HG02943 (cell line): ENCODE results near the gene TTC12.

Source experiments
- ATAC-seq: cut with Tn5 transposase; IDR thresholded peaks from one replicate; pipeline ENCODE4 v1.9.1; 2021; ENCODE audit warnings: mild to moderate bottlenecking, low read depth, moderate library complexity; ENCODE audit not compliant: unreplicated experiment

The TTC12 gene, protein sequence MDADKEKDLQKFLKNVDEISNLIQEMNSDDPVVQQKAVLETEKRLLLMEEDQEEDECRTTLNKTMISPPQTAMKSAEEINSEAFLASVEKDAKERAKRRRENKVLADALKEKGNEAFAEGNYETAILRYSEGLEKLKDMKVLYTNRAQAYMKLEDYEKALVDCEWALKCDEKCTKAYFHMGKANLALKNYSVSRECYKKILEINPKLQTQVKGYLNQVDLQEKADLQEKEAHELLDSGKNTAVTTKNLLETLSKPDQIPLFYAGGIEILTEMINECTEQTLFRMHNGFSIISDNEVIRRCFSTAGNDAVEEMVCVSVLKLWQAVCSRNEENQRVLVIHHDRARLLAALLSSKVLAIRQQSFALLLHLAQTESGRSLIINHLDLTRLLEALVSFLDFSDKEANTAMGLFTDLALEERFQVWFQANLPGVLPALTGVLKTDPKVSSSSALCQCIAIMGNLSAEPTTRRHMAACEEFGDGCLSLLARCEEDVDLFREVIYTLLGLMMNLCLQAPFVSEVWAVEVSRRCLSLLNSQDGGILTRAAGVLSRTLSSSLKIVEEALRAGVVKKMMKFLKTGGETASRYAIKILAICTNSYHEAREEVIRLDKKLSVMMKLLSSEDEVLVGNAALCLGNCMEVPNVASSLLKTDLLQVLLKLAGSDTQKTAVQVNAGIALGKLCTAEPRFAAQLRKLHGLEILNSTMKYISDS

DNA sequence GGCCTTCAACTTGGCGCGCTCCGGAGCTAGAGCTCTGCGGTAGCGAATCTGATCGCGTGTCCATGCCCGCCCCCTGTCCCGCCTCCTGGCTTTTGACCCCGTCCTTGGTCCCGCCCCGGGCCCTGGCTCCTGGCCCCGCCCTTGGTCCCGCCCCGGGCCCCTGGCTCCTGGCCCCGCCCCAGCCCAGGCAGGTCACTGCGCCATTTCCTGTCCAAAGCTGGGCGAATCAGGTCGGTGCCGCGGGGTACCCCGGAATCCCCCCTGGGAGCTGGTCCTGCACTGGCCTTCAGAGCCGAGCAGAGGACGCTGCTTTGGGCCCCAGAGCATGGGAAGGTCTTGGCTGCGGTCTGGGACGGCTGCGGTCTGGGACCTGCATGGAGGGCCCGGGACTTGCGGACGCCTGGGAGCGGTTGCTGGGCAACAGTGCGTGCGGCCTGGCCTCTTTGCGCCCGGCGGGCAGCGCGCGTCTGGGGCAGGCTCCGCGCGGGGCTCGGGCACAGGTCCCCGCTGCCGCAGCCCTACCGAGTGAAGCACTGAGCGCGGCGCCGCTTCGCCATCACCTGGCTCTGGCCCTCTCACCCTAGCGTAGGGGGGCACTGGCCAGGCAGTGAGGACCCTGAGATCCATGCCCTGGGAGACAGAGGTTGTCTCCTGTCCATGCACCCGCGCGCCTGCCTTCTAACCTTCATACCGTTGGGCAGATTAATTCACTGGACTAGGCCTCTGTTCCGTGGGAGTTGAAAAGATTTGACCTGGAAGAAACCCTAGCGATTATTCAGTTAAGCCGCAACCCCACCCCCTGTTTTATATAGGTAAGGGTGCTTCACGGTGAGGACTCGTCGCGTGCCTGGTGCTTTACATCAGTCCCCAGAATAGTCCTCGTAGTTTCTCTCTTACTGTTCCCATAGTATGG is at the start of gene TTC12:
TSS of gene TTC12 (plus strand) at position 195 of the 913 bp plus-strand sequence. CDS start 1,675 bp downstream, outside the sequence.
- ATAC-seq, result peak; percentile 98

DNA sequence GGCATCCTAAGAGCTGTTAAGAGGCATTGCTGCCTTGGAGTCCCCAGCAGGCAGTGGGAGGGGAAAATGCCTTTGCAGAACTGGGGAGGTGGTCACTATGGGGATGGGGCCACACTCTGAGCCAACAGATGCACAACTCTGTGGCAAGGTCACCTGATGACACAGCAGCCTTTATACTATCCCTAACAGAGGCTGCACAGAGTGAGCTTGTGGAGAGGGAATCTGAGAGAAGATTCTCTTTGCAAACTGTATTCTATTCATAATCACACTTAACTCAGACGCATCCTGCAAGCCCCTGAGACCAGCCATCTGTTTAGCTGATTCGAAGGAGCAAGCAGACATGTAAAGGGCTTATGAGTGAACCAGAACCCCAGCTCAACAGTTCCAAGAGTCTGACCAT is 49.0 kb upstream of the TTC12 start:
- ATAC-seq, result no peak

DNA sequence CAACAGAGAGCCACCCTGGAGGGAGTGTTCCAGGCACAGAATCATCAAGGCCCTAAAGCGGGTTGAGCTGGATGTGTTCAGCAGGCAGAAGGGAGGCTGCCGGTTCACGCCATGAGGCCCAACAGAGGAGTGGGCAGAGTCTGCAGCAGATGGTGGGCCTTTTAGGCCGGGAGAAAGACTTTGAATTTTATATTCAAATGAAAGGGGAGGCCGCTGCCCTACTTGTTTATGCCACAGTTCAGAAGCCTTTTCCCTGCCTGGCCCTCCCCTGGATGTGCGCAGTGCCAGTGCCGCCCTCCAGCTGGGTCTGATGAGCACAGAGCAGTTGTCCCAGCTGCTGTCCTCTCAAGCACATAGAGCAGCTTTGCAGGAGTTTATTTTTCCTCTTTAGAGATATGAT is 46.9 kb upstream of the TTC12 start:
- no peak for ATAC-seq

DNA sequence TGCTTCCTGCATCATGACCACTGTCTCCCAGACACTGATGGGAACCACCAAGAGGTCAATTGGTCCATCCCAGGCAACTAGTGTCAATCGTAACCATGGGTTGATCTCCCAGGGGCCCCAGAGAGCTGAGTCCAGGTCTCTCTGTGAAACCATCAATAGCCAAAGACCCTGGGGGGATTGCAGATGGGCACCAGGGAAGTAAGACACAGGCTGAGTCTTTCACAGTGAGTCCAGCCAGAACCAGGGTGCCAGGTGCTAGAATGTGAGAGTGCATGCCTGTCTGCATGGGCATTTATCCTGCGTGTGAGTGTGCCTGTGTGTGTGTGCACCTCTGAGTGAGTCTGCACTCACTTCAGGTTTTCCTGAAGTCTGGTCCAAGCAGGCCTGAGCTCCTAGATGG is 45.3 kb upstream of the TTC12 start:
- no peak for ATAC-seq

DNA sequence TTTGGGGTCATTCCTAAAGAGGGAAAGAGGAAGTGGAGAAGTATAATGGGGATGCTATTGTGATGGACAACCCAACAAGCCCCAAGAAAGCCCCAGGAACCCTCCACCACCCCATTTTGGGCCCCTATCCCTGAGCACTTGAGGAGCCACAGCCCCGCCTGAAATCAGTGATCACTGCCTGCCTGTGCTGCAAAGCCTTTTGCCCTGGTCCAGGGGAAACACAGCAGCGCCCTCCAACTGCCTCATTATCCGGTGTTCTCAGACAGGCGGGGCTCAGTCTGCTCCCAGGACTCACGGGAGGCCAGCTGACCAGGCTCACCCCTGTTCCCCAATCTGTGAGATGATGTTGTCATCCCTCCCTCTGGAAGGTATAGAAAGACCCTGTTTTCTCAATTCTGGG is 44.7 kb upstream of the TTC12 start:
- ATAC-seq, result no peak

DNA sequence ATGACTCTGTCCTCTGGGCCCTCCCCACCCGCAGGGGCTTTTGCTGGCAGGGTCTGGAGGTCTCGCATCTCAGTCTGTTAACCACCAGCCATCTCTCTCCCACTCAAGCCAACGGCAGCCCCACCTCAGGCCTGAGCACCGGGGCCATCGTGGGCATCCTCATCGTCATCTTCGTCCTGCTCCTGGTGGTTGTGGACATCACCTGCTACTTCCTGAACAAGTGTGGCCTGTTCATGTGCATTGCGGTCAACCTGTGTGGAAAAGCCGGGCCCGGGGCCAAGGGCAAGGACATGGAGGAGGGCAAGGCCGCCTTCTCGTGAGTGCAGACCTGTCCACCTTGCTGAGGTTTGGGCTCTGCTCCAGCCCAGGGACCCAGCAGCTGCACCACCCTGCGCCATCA is 44.3 kb upstream of the TTC12 start:
- ATAC-seq, result no peak

DNA sequence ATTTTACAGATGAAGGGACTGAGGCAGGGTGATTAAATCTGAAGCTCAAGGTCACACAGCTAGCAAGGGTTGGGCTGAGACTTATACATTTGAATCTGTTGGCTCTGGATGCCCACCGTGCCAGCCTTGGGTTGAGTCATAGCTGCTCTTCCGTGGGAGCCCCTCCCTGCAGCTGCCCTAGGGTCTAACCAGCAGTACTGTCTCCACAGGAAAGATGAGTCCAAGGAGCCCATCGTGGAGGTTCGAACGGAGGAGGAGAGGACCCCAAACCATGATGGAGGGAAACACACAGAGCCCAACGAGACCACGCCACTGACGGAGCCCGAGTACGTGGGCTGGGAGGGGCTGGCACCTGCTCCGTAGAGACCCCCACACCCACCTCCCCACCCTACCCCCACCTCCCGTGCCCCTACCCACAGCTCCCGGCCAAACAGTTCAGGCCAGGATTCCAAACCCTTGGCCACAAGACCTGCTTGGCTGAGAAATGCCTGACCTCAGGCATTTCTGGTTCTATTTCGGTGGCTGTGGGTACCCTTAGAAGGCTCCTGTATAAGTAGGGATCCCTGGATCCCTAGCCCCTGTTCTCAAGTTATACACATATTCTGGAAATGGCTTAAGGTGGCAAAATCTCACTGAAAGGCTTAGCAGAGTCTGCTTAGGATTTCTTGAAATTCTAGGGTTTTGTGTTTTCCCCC is 42.7 kb upstream of the TTC12 start:
- ATAC-seq, result no peak

DNA sequence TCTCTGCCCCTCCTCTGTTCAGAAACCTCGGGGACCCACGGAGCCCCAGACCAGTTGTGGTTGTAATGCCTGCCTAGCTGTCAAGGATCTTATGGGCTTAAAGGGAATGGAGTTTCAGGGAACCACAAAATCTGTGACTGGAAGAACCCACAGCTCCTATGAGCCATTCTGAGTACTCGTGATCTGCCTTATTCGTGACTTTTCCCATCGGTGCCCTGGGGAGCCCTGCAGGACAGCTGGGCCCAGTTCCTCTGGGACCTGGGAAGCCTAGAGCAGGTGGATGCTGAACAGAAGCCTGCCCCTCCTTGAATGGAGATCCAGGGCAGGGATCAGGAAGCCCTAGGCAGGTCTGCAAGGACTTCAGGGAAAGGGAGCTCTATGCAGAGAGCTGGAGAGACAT is 42.1 kb upstream of the TTC12 start:
- no peak for ATAC-seq

DNA sequence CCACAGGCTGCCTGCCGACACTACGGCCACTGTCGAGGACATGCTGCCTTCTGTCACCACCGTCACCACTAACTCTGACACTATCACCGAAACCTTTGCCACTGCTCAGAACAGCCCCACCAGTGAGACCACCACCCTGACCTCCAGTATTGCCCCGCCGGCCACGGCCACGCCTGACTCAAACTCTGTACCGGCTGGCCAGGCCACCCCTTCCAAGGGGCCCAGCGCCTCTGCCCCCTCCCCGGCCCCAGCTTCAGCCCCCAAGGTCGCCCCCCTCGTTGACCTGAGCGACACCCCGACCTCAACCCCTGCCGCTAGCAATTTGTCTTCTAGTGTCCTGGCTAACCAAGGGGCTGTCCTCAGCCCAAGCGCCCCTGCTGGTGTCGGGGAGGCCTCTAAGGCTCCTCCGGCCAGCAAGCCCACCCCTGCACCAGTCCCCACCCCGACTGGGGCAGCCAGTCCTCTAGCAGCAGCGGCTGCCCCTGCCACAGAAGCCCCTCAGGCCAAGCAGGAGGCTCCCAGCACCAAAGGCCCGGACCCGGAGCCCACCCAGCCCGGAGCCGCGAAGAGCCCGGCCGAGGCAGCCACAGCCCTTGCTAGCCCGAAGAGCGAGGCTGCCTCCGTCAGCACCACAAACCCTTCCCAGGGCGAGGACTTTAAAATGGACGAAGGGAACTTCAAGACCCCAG is 41.3 kb upstream of the TTC12 start:
- ATAC-seq, result no peak

DNA sequence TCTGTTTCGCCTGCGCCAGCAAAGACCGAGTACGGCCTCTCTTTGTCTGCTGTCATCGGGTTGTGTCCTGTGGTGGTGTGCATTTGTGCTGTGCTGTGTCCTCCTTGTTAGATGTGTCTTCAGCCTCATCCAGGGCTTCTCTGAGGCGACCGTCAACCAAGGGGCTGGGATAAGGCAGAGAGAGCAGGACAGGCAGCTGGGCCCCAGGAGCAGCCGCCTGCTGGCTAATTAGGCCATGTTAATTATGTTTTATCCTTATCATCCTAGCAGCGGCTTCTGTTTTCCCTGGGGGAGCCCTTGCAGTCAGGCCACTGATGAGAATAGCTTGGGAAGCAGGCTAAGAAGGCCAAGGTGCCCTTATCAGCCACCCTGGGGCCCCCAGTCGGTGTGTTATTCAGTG is 40.7 kb upstream of the TTC12 start:
- ATAC-seq, result no peak

DNA sequence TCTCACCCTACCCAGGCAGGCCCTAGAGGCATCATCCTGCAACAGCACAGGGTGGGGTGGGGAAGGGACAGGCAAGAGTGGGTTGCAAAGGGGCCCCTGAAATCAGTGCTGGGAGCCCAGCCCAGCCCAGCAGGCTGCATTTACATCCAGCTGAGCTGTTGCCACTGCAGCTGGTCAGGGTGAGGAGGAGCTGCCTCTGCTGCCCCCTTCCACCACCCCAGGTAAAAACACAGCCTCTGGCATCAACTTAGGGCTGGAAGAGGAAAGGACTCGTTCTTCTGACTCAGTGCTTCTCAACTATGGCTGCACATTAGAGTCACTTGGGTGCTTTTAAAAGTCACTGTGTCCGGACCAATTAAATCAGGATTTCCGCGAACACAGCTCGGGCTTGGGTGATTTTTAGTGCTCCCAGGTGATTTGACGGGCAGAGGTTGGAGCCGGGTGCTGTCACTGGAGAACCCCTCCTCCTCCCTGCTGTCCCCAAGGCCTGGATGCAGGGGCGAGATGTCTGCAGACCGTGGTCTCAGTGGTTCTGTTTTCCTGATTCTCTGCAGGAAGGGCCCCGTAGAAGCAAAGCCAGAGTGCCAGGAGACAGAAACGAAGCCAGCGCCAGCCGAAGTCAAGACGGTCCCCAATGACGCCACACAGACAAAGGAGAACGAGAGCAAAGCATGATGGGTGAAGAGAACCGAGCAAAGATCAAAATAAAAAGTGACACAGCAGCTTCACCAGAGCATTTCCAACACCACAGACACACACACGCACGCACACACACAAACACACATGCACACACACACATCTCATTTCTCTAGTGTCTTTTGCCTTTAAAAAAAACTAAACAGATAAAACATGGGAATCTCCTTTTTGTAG is 39.4 kb upstream of the TTC12 start:
- no peak for ATAC-seq

DNA sequence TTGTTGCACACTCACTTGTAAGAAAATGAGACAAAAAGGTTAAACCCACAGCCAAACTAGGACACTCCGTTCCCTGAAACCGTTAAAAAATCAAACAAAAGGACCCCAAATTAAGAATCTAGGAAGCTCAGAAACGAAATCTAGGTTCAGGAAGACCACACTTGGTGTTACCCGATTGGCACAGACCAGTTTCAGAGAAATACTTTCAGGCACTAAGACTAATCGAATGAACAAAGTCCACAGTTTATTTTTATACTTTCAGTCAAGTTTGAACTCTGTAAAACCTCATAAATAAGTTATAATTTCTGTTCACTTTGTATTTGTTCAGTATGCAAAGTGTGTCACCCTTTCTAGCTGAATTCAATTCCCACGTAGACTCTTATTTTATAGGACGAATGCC is 38.8 kb upstream of the TTC12 start:
- ATAC-seq, result no peak

DNA sequence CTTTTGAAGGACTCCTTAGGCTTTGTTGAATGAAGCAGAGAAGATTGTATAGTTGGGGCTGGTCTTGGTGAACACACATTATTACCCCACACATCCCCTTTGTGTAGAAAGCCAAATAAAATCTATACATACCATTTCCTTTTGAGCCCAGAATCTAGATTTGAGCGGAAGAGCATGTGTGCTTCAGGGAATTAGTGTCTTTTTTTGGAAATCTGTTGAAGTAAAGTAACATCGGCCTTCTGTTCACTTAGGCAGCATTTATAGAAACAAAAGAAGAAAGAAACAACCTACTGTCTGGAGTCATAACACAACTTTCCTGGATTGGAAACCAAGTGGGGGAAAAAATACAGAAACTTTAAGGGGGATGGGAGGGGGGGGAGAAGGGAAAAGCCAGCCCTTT is 37.9 kb upstream of the TTC12 start:
- ATAC-seq, result no peak

DNA sequence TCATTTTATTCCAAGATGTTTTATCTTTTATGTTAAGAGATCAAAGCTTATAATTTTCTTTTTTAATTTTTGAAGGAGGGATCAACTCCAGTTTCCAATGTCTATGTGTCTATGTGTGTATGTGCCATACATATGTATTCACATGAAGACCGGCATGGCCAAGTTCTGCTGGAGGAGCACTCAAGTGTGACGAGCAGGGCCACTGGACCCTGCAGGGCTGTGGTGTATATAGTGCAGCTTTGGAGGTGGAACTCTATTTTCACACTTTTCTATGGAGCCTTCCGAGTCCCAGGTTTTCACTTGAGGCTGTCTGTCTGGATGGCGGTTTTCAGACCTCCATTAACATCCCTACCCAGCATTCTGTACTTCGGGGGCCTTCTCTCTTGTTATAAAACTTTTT is 36.5 kb upstream of the TTC12 start:
- no peak for ATAC-seq

DNA sequence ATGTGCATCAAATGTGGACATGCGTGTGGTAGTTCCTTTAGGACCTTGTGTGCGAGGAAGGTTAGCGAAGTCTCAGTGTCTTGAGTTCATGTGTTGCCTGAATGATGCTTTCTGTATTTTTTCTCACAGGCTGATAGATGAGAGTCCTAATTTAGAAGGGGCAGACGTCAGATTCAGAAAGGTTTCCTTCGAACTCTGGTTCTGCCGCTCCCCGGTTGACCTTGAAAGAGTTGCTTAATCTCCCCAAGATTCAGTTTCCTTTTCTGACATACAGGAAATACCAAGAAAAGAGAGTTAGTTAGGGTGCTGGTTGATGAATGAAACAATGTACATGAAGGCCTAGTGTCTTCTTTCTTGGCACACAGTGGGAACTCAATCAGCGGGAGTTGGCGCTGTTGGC is 35.9 kb upstream of the TTC12 start:
- no peak for ATAC-seq

DNA sequence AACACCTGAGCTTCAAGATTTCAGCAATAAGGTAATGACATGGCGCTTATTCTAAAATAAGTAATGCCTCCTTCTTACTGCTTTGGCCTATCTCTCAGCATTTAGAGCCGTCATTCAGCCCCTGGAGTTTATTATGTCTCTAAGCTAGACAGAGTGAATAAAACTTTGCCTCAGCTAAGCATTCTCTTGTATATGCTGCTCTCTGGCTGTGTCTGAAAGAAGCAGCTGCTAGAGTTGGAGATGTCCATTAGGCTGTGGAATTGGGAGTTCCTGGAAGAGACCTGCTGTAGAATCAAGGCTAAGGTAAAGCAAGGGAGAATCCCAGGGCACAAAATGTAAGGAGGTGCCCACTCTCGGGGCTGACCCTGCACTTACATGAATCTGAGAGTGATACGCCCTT is 35.5 kb upstream of the TTC12 start:
- ATAC-seq, result no peak

DNA sequence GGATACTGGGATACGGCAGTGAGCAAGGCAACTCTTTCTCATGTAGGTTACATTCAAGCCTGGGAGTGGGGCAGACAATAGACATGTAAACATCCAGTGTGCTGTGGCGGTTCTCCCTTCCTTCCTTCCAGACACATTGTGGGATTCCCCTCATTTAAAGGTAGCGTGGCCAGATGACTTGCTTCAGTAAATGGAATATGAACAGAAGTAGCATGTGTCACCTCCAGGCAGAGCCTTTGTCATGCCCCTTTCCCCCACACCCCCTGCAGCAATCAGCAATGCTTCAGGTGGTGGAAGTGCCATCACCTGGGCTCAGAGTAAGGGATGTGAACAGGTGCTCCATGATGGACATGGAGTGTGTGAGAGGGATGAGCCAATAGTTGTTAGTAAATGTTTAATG is 34.8 kb upstream of the TTC12 start:
- ATAC-seq, result no peak

DNA sequence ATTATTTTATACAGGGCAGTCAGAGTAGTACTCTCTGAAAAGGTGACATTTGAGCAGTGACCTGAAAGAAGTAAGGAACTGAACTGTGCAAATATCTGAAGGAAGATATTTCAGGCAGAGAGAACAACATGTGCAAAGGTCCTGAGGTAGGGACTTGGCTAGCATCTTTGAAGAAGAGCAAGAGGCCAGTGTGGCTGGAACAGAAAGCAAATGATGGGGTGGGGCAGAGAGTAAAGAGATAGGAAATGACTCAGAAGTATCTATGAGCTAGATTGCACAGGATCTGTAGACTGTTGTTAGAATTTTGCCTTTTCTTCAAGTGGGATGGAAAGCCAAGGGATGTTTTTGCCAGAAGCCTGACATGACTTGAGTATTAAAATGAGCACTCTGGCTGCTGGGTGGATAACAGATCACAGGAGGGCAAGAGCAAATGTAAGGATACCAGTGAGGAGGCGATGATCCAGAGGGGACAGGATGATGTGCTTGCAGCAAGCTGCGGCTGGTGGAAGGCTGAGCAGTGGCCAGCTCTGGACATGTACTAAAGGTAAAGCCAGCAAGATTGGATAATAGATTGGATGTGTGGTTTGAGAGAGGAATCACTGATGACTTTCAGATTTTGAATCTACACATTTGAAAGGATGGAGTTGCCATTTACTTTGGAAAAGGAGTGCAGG is 33.2 kb upstream of the TTC12 start:
- ATAC-seq, result no peak
